ENCODE measurements around the gene SPATA13. TPM values are rescaled to one million over a fixed set of nuclear protein-coding genes. Genes with fewer than 3 reads are reported as not detected.

SPATA13 gene
- polyA plus RNA-seq, 1 experiment, result 3.6 TPM

- DNase-seq (ENCODE audit: low read depth), result no peak
- CTCF ChIA-PET, result interaction anchor here (1.5 to 2.5 kb wide), 2 partner anchors 10 to 14 kb away, joined by 6 to 7 read pairs; no protein-coding TSS in a partner anchor
- no peaks in the 10 kb centered on the region for H3K36me3 ChIP-seq (ENCODE audit: control insufficient read depth, insufficient read depth, low read length)
- H3K27me3 ChIP-seq (ENCODE audit: control insufficient read depth, insufficient read depth, low read length), result no peaks in the 10 kb centered on the region
- POLR2A ChIA-PET, result no interaction called here
- no peak overlapping the region for H3K4me3 ChIP-seq (ENCODE audit: low read depth, low read length)
- no peak for TF ChIP-seq CTCF (IDR thresholded peaks at IDR 0.05; ENCODE audit: insufficient read depth, low read depth, low read length)
Observed at GRCh38 chr13:24159357-24159756, 1.2 kb upstream of the SPATA13 start.

- TF ChIP-seq CTCF (IDR thresholded peaks at IDR 0.05; ENCODE audit: insufficient read depth, low read depth, low read length), result no peak
- DNase-seq (ENCODE audit: low read depth), result no peak
- CTCF ChIA-PET, result interaction anchor here (0.9 to 1.6 kb wide), 4 partner anchors 28 to 142 kb away, joined by 3 to 5 read pairs (median 3); no protein-coding TSS in a partner anchor
Observed at GRCh38 chr13:24161010-24161775, 673 bp downstream of the SPATA13 start.

GRCh38 chr13:24161980-24162525, 1.5 kb downstream of the SPATA13 start:
- Histone ChIP-seq H3K27me3 (ENCODE audit: control insufficient read depth, insufficient read depth, low read length) (no peaks in the 10 kb centered on the region), H3K4me3 (ENCODE audit: low read depth, low read length) (no peak overlapping the region), H3K36me3 (ENCODE audit: control insufficient read depth, insufficient read depth, low read length) (no peaks in the 10 kb centered on the region; the same call in 1 of the 2 replicates)
- no peak for DNase-seq (ENCODE audit: low read depth)
- ChIA-PET POLR2A (no interaction called here), CTCF (interaction anchor here (1.2 kb wide), 1 partner anchor 143 kb away, joined by 3 read pairs; no protein-coding TSS in a partner anchor)
- TF ChIP-seq CTCF (IDR thresholded peaks at IDR 0.05; ENCODE audit: insufficient read depth, low read depth, low read length), result no peak

More at GRCh38 chr13:24161010-24161775, 673 bp downstream of the SPATA13 start:
- Histone ChIP-seq H3K27me3 (ENCODE audit: control insufficient read depth, insufficient read depth, low read length) (no peaks in the 10 kb centered on the region), H3K4me3 (ENCODE audit: low read depth, low read length) (peak overlapping the region; percentile 89), H3K36me3 (ENCODE audit: control insufficient read depth, insufficient read depth, low read length) (no peaks in the 10 kb centered on the region; the same call in 1 of the 2 replicates)
- POLR2A ChIA-PET, result interaction anchor here (0.6 kb wide), 1 partner anchor 92 kb away, joined by 3 read pairs; no protein-coding TSS in a partner anchor

- CTCF ChIA-PET, result interaction anchor here (0.6 kb wide), 1 partner anchor 165 kb away, joined by 3 read pairs; no protein-coding TSS in a partner anchor
- no peak for DNase-seq (ENCODE audit: low read depth)
- no peak for TF ChIP-seq CTCF (IDR thresholded peaks at IDR 0.05; ENCODE audit: insufficient read depth, low read depth, low read length)
- no peaks in the 10 kb centered on the region; the same call in 1 of the 2 replicates for H3K36me3 ChIP-seq (ENCODE audit: control insufficient read depth, insufficient read depth, low read length)
- H3K4me3 ChIP-seq (ENCODE audit: low read depth, low read length), result no peak overlapping the region
- no peaks in the 10 kb centered on the region for H3K27me3 ChIP-seq (ENCODE audit: control insufficient read depth, insufficient read depth, low read length)
- POLR2A ChIA-PET, result no interaction called here
Observed at GRCh38 chr13:24162604-24163003, 2.1 kb downstream of the SPATA13 start.

- POLR2A ChIA-PET, result no interaction called here
- Histone ChIP-seq H3K36me3 (ENCODE audit: control insufficient read depth, insufficient read depth, low read length) (no peaks in the 10 kb centered on the region; the same call in 1 of the 2 replicates), H3K27me3 (ENCODE audit: control insufficient read depth, insufficient read depth, low read length) (no peaks in the 10 kb centered on the region), H3K4me3 (ENCODE audit: low read depth, low read length) (no peak overlapping the region)
- no peak for TF ChIP-seq CTCF (IDR thresholded peaks at IDR 0.05; ENCODE audit: insufficient read depth, low read depth, low read length)
- DNase-seq (ENCODE audit: low read depth), result peak; percentile 71
- CTCF ChIA-PET, result interaction anchor here (0.7 to 1.4 kb wide), 4 partner anchors 9 to 145 kb away, joined by 3 to 5 read pairs (median 4); no protein-coding TSS in a partner anchor
Observed at GRCh38 chr13:24165746-24166145, 5.2 kb downstream of the SPATA13 start.
